ENCODE results near the gene TIMP3. TPM values are rescaled to one million over a fixed set of nuclear protein-coding genes. Genes with fewer than 3 reads are reported as not detected.

The TIMP3 gene
- total and polyA plus RNA-seq, 2 donors (not counting 1 experiment from before 2014, with no cell fraction given), result 242 to 375 TPM

- Histone ChIP-seq H2AFZ (ENCODE audit: low read length) (no peak overlapping the region), H3K4me2 (ENCODE audit: extremely low read depth, insufficient read depth, low read length) (no peak overlapping the region), H3K9ac (ENCODE audit: insufficient read depth, low read length) (no peak overlapping the region), H3K4me1 (ENCODE audit: control insufficient read depth, extremely low read depth, insufficient read depth, low read length) (no peaks in the 10 kb centered on the region), H3K9me3 (ENCODE audit: control insufficient read depth, insufficient read depth, low read depth, low read length) (no peaks in the 10 kb centered on the region), H3K27ac (ENCODE audit: insufficient read depth, low read length) (no peak overlapping the region), H3K27me3 (ENCODE audit: control insufficient read depth, insufficient read depth, low read length) (no peaks in the 10 kb centered on the region), H3K36me3 (ENCODE audit: control insufficient read depth, insufficient read depth, low read length) (no peaks in the 10 kb centered on the region), H4K20me1 (ENCODE audit: control insufficient read depth, extremely low read depth, insufficient read depth, low read length) (no peaks in the 10 kb centered on the region), H3K4me3 (replicated peaks in 1 of 4; ENCODE audit: control extremely low read depth in 1 of 4, insufficient read depth in 1 of 4, low read depth in 3 of 4, low read length in 4 of 4) (no peak overlapping the region), H3K79me2 (ENCODE audit: control insufficient read depth, insufficient read depth, low read length) (no peaks in the 10 kb centered on the region)
- DNase-seq (ENCODE audit: low read depth in 2 of 2), result no peak
- TF ChIP-seq CTCF (conservative IDR thresholded peaks at IDR 0.05 in 1 of 2, IDR thresholded peaks at IDR 0.05 in 1 of 2; ENCODE audit: low read depth in 1 of 2, low read length in 2 of 2) (no peak), EZH2 (IDR thresholded peaks at IDR 0.05; ENCODE audit: low read length, missing control alignments) (no peak)
Observed at GRCh38 chr22:32901925-32902324, 100.4 kb downstream of the TIMP3 start.

- Histone ChIP-seq H3K9me3 (ENCODE audit: control insufficient read depth, insufficient read depth, low read depth, low read length) (no peaks in the 10 kb centered on the region), H3K4me2 (ENCODE audit: extremely low read depth, insufficient read depth, low read length) (no peak overlapping the region), H2AFZ (ENCODE audit: low read length) (no peak overlapping the region), H3K9ac (ENCODE audit: insufficient read depth, low read length) (no peak overlapping the region), H3K27ac (ENCODE audit: insufficient read depth, low read length) (no peak overlapping the region), H3K4me3 (replicated peaks in 1 of 4; ENCODE audit: control extremely low read depth in 1 of 4, insufficient read depth in 1 of 4, low read depth in 3 of 4, low read length in 4 of 4) (no peak overlapping the region), H3K27me3 (ENCODE audit: control insufficient read depth, insufficient read depth, low read length) (no peaks in the 10 kb centered on the region), H3K79me2 (ENCODE audit: control insufficient read depth, insufficient read depth, low read length) (no peaks in the 10 kb centered on the region), H4K20me1 (ENCODE audit: control insufficient read depth, extremely low read depth, insufficient read depth, low read length) (no peaks in the 10 kb centered on the region), H3K36me3 (ENCODE audit: control insufficient read depth, insufficient read depth, low read length) (no peaks in the 10 kb centered on the region), H3K4me1 (ENCODE audit: control insufficient read depth, extremely low read depth, insufficient read depth, low read length) (no peaks in the 10 kb centered on the region)
- no peak for TF ChIP-seq CTCF (conservative IDR thresholded peaks at IDR 0.05 in 1 of 2, IDR thresholded peaks at IDR 0.05 in 1 of 2; ENCODE audit: low read depth in 1 of 2, low read length in 2 of 2)
- TF ChIP-seq EZH2 (IDR thresholded peaks at IDR 0.05; ENCODE audit: low read length, missing control alignments), result no peak
- no peak for DNase-seq (ENCODE audit: low read depth in 2 of 2)
Observed at GRCh38 chr22:32903507-32903906, 102.0 kb downstream of the TIMP3 start.

GRCh38 chr22:32904044-32904443, 102.5 kb downstream of the TIMP3 start:
- Histone ChIP-seq H3K9ac (ENCODE audit: insufficient read depth, low read length) (no peak overlapping the region), H3K4me2 (ENCODE audit: extremely low read depth, insufficient read depth, low read length) (no peak overlapping the region), H3K36me3 (ENCODE audit: control insufficient read depth, insufficient read depth, low read length) (no peaks in the 10 kb centered on the region), H3K4me1 (ENCODE audit: control insufficient read depth, extremely low read depth, insufficient read depth, low read length) (no peaks in the 10 kb centered on the region), H3K9me3 (ENCODE audit: control insufficient read depth, insufficient read depth, low read depth, low read length) (no peaks in the 10 kb centered on the region), H3K79me2 (ENCODE audit: control insufficient read depth, insufficient read depth, low read length) (no peaks in the 10 kb centered on the region), H3K4me3 (replicated peaks in 1 of 4; ENCODE audit: control extremely low read depth in 1 of 4, insufficient read depth in 1 of 4, low read depth in 3 of 4, low read length in 4 of 4) (no peak overlapping the region), H3K27me3 (ENCODE audit: control insufficient read depth, insufficient read depth, low read length) (no peaks in the 10 kb centered on the region), H2AFZ (ENCODE audit: low read length) (no peak overlapping the region), H4K20me1 (ENCODE audit: control insufficient read depth, extremely low read depth, insufficient read depth, low read length) (no peaks in the 10 kb centered on the region), H3K27ac (ENCODE audit: insufficient read depth, low read length) (no peak overlapping the region)
- TF ChIP-seq CTCF (conservative IDR thresholded peaks at IDR 0.05 in 1 of 2, IDR thresholded peaks at IDR 0.05 in 1 of 2; ENCODE audit: low read depth in 1 of 2, low read length in 2 of 2), result no peak
- no peak for TF ChIP-seq EZH2 (IDR thresholded peaks at IDR 0.05; ENCODE audit: low read length, missing control alignments)
- peak; percentile 36 to 50 for DNase-seq (ENCODE audit: low read depth in 2 of 2)
